ENCODE data around the gene TMEM151B.

DNA sequence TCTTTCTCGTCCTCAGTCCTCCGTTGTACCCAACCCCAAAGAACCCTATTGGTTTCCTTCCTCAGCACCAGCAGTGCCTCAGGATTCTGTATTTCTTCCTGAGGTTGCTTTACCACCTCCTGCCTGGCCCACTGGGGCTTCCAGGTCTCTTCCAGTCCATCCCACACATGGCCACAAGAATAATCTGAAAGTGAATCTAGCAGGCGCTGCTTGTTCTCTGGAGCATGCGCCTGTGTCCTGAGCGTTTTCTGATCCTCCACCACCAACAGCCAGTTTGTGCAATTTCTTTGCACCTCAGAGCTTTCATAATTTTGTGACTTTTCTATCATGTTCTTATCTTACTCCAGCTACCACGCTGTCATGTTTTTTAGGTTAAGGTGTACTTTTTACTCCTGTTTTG is 35.0 kb upstream of the TMEM151B start:
- no peak for TF ChIP-seq CTCF (IDR thresholded peaks at IDR 0.05)
- no peak for TF ChIP-seq POLR2AphosphoS5 (IDR thresholded peaks at IDR 0.05)
